Transverse colon (tissue), 4 donors: ENCODE data around the gene RETSAT.

Experiments
- POLR2AphosphoS5 ChIP-seq, 3 donors: sonication (generic); formaldehyde crosslinking; IDR thresholded peaks; one replicate each; pipeline ENCODE4 v1.6.1; 2016; ENCODE audit warnings: antibody characterized with exemption in 3 of 3
- TF ChIP-seq, protein P1 (sequence below), 5 experiments: fragments of 200-600 bp in 3 of 5; fragments of 450-650 bp in 2 of 5; sonication (generic) in 3 of 5; IDR thresholded peaks; 1 replicate in 2 of 5; 2 replicates in 3 of 5; pipeline ENCODE4 v1.5.1; 2016 to 2017; ENCODE audit warnings: antibody characterized with exemption in 5 of 5, inconsistent platforms in 3 of 5, mild to moderate bottlenecking in 2 of 5, moderate library complexity in 1 of 5

- TF ChIP-seq, protein P1, sequence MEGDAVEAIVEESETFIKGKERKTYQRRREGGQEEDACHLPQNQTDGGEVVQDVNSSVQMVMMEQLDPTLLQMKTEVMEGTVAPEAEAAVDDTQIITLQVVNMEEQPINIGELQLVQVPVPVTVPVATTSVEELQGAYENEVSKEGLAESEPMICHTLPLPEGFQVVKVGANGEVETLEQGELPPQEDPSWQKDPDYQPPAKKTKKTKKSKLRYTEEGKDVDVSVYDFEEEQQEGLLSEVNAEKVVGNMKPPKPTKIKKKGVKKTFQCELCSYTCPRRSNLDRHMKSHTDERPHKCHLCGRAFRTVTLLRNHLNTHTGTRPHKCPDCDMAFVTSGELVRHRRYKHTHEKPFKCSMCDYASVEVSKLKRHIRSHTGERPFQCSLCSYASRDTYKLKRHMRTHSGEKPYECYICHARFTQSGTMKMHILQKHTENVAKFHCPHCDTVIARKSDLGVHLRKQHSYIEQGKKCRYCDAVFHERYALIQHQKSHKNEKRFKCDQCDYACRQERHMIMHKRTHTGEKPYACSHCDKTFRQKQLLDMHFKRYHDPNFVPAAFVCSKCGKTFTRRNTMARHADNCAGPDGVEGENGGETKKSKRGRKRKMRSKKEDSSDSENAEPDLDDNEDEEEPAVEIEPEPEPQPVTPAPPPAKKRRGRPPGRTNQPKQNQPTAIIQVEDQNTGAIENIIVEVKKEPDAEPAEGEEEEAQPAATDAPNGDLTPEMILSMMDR (IDR thresholded peaks at IDR 0.05), result no peak
- no peak for TF ChIP-seq POLR2AphosphoS5 (IDR thresholded peaks at IDR 0.05)
Measured at GRCh38 chr2:85400023-85400422, 45.7 kb upstream of the RETSAT start.
